Germinal center (tissue), 1 donor: ENCODE results near the gene ATP8B3.
"Not testable (repeated sequence)": the region's sequence is repeated elsewhere in the genome, so short reads cannot be mapped to it uniquely, and the experiment has no call there.

Experiments used
- DNase-seq: peaks from one replicate; pipeline ENCODE4 v3.0.0; 2012; ENCODE audit warnings: mixed read lengths, low spot score

The ATP8B3 gene

DNA sequence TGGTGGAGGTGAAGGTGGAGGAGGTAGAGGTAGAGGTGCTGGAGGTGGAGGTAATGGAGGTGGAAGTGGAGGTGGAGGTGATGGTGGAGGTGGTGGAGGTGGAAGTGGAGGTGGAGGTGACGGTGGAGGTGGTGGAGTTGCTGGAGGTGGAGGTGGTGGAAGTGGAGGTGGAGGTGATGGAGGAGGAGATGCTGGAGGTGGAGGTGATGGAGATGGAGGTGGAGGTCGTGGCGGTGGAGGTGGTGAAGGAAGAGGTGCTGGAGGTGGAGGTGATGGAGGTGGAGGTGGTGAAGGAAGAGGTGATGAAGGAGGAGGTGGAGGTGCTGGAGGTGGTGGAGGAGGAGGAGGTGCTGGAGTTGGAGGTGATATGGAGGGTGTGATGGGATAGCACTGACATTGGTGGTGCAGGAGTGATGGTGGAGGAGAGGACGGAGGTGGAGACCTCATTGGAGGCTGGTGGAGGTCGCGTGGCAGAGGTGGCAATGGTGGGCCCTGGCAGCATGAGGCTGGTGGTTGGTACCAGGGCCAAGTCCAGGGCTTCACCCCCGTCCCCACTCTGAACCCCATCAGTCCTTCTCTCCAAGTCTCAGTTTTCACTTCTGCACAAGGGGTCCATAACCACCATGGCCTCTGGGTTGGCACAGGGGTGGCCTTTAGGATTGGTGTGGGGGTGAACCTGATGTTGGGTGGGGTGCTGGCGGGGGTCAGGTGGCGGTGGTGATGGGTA is 43.0 kb downstream of the ATP8B3 start:
- DNase-seq = no peak

DNA sequence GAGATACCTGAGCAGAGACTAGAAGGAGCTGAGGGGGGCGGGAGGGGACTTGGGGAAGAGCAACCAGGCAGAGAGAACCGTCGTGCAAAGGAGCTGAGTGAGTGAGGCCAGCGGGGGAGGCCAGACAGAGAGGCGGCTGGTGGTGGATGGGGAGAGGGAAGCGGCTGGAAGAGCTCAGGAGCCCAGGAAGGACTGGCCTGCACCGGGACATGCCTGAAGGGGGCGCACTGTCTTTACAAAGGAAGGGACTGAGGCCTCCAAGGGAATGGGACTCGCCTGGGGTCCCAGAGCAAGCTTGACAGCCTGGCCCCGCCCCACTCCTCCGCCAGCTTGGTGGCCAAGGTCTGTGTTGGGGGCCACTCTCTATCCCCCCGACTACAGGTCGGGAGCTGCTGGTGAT is 43.8 kb downstream of the ATP8B3 start:
- DNase-seq = no peak

DNA sequence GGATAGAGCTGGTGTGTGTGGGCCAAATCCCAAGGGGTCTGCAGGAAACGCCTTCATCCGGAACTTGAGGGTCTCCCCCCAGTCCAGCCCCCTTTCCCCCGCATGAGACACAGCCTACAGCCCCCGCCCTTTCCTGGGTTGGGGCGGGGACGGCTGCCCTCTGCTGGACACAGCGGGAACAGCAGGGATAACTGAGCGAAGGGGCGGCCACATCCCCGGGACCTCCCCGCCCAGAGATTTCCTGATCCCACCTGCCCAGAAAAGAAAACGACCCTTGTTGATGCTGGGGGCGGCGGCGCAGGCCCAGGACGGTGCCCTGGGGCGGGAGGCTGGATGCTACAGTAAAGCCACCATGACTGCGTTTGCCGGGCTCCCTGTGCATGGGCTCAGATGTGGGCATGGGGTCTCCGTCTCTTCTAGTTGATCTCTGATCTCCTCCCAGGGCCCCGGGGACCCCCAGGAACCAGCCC is 44.6 kb downstream of the ATP8B3 start:
- peak; percentile 90 for DNase-seq

DNA sequence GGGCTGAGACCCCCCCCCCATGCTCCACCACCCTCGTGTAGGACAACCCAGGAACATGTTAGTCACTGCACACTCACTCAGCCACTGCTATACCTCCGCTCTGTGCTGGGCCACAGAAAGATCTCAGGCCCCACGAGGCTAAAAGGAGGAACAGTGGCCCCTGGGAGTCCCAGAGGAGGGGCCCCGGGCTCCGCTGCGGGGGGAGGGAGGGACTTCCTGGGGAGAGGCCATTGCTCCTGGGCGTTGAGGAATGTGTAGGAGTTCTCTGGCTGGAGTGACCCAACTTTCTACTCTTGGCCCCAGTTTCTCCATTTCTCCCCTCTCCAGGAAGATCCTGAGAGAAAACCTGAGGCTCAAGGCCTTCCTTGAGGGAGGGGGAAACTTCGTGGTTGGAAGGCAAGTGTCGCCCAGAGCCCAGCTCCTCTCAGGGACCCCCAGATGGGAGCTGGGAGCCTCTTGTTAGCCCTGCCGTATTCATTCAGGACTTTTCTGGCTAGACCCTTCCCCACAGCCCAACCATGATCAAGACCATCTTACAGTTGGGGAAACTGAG is 45.2 kb downstream of the ATP8B3 start:
- no peak for DNase-seq

DNA sequence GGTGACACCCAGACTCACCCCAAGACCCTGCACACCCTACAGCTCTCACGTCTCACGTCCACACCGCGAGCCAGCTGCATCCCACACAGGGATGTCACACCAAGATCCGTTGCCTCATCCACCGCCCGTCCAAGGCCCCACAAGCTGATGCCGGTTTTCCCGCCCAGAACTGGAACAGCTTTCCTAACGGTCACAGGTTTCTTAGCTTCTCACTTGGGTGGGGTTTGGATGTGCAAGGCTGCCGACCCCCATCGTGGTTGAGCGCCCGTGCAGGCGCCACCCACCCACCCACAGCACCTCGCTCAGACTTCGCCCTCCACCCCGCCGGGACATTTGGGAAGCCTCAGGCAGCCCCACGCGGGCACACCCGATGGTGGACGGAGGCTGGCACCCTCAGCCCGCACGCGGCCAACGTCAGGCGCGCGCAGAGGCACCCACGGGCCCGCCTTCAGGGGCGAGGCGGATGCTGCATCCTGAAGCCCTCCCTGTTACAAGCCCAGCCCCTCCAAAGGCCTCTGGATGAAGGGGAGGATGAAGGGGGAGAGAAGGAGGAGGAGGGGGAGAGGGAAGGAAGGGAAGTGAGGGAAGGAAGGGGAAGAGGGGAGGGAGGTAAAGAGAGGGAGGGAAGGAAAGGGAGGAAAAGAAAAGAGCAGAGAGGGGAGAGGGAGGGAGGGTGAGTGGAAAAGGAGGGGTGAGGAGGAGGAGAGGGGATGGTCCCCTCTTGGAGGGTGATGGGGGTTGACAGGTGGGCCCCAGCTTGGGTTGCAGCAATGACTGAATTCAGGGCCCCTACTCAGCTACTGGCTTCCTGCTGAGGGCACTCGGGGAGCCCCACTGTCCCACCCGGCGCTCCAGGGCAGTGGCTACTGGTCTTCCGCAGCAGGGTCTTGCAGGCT is 45.9 kb downstream of the ATP8B3 start:
- DNase-seq = no peak

DNA sequence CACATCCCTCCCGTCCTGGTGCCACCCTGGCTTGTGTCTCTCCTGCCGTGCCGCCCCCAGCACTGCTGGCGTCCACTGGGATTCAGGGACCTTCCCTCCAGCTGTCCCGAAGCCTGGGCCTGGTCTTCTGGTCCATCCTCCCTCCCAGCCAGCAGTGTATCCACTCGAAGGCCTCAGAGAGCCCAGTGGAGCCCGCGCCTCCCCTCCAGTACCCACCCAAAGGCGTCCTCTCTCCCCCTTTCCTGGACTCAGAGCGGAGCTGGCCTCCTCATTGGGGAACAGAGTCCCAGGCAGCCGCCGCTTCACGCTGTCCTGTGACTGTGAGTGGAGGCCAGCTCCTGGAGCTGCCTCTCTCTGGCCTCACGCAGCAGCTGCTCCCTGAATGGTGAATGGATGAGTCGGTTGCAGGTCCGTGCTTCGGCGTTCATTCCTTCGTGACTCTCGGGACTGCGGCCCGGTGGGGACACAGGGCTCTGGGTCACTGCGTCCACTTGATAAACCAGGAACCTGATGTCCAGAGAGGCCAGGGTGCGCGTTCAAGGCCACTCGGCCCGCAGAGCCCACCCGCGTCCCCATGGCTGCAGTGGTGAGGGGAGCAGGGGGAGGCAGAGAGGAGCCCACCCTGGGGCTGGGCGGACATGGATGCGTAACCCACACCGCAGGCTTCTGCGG is 46.7 kb downstream of the ATP8B3 start:
- DNase-seq = no peak

DNA sequence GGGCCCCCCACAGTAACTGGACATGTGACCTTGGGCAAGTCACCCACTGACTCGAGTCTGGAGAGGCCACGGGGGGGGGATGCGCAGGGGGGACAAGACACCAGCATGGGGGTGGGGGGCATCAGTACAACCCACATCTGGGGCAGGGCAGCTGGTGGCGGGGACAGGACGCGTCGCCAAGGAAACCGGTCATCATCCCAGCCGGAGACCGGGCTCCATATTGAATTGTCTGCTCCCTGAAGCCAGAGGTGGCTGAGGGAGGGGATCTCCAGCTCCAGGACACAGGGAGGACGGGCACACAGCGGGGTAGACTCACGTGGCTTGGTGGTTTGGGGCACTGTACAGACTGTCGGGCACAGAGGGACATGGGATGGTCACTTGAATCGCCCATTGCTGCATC is 47.3 kb downstream of the ATP8B3 start:
- DNase-seq = no peak

DNA sequence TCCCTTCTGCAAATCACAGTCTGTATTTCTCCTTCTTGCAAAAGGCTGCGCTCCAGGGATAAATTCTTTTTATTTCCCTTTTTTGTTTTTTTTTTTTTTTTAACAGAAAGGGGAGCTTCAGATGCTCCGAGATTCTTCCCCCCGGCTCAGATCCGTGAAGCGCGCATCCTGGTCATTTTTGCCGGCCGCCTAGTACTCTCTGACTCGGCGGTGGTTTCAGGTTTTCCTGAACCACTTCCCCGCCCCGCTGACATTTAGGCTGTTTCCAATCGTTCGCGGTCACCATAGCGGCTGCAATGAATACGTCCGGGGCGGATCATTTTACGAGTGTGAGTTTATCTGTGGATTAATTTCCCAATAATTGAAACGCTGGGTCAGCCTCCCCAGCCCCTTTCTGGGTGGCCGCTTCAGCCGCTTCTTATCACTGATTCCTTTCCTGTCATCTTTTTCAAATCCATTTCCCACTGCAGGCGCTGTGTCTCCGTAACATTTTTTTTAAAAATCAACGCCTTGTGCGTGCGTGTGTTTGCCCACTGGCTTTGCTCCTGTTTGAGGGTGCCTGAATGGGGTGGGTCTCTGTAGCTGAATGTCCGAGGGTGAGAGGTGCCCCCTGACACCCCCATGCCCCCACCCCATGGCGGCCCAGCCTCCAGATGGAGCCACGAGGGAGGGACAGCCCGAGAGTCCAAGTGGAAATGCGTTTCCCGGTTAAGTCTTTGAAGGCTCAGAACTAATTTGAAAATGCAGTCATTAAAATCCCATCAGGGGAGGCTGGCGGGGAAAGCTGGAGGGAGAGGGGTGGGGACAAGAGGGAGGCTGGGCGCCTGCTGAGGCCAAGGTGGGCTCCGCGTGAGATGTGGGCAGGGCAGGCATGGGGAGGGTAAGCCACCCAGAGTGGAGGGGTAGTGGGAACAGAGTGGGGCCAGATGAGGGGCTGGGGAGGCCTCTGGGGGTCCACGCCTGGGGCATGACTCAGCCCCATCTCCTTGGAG is 48.1 kb downstream of the ATP8B3 start:
- no peak for DNase-seq

DNA sequence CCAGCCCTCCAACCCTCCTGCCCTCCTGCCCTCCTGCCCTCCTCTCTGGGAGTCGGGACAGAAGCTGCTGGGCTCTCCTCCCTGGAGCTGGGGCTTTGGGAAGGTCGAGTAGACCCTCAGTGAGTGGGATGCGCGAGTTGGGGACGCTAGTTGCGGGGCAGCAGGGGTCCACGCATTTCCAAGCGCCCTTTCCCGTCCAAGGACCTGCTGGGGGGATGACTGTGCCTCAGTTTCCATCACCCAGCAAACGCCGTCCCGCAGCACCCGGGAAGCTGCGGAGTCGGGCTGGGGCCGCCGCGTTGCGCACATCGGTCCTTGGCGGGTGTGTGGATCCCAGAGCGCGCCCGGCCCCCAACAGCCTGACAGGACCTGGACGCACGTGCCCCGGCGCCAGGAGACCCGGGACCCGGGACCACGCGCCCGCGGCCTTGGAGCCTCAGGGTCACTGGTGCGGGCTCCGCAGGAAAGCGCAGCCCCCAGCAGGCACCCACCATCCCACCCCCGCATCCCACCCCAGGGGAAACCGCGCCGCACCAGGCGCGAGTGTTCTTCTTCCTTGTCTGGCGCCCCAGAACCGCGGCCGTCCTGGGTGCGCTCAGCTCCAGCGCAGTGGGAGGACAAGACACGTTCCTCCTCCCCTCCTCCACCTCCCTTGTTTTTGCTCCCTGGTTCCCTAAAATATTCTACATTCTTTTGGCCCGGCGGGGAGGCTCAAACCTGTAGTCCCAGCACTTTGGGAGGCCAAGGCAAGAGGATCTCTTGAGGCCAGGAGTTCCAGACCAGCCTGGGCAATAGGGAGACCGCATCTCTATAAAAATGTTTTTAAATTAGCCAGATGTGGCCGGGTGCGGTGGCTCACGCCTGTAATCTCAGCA is 49.6 kb downstream of the ATP8B3 start:
- no peak for DNase-seq

DNA sequence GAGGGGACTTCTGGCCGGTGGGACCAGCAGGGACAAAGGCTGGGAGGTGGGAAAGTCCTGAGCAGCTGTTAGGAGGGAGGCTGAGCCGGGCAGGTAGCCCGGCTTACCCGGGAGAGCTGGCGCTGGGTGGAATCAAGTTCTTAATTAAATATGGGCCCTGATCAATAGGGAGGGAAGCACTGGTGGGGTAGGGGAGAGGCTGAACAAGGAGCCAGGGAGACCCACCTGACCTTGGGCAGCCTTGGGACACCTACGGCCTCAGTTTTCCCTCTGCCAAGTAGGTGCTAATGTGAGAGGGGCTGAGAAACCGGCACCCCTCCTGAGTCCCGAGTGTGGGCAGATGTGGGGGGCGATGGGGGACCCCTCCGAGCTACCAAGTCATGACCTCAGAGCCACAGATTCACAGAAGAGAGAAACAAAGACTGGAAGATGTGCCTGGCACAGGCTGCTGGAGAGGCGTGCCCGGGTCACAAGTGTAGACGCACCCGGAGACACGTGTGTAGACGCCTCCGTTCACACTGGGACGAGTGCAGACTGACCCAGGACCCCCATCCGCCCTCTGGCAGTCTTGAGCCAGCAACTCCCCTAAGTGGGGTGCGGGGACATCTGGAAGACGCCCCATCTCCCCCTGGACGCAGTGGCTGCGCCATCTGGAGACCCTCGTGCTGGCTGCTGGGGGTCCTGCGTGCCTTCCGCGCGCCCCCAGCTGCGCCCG is 50.4 kb downstream of the ATP8B3 start:
- no peak for DNase-seq

DNA sequence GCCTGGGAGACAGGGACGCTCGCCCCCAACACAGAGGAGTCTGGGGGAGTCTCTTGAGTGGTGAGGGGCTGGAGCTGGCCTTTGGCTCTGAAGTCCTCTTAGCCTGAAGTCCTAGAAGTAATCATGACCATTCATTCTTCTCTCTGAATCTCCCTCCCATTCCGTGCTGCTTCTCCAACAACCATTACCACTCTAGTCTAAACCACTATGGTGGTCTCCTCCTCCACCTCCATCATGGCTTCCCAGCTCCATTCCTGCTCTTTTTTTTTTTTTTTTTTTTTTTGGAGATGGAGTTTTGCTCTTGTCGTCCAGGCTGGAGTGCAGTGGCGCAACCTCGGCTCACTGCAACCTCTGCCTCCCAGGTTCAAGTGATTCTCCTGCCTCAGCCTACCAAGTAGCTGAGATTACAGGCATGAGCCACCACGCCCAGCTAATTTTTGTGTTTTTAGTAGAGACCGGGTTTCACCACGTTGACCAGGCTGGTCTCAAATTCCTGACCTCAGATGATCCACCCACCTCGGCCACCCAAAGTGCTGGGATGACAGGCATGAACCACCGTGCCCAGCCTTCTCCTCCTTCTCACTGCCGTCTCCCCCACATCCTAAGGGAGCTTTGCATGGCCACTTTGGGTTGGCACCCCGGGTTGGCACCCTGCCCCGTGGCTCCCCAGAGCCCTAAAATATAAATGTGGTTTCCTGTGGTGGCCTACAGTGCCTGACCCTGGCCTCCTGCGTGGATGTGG is 51.1 kb downstream of the ATP8B3 start:
- not testable (repeated sequence) for DNase-seq

DNA sequence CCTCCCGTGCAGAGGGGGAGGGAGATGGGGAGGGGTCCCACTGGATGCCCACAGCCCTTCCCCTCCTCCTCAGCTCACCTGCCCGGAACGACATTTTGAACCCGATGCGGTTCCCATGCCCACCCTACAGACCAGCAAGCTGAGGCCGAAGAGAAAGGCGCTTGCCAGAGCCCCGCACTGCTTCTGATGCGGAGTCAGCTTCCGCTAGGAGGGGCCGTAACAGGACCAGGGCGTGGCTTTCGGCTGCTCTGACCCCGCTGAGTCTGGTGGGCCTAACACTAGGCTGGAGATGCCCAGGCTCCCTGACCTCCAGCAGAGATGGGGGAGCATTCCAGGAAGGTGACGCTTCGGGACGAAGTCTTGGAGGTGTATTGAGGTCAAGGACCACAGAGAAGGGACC is 52.1 kb downstream of the ATP8B3 start:
- DNase-seq = no peak

DNA sequence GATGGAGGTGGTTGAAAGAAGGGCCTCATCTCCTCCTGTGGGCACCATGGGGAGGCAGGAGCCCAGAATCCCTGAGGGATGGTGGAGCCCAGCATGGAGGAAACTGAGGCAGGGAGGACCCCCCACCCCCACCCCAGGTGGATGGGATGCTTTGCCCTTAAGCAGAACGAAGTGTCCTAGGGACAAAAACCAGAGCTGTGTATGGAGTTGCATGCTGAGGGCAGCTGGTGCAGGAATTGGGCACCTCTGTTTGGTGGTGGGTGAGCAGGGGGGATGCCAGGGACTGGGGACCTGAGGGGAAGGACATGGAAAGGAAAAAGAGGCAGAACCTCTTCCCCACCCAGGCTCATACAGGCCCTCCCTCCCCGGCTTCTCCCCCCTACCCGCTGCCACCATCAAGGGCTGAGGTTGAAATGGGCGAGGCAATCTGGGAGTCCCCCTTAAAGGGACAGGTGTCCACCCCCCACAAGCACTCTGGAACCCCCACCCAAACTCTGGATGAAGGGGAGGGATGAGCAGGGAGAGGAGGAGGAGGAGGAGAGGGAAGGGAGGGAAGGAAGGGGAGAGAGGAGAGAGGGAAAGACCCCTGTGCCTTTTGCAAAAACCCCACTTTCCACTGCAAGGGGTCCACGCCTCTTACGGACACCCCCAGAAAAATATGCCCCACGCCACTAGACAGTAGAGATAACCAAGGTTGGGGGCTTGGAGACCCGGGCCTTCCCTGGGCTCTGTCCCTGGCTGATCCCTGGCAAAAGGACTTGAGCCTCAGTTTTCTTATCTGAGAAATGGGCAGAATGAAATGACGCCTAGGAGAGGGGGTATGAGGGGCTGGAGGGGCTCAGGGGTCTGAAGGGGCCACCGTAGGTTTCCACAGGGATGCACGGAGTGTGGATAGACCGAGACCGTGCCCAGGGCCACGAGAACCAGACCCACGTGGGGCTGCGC is 52.8 kb downstream of the ATP8B3 start:
- DNase-seq = no peak

DNA sequence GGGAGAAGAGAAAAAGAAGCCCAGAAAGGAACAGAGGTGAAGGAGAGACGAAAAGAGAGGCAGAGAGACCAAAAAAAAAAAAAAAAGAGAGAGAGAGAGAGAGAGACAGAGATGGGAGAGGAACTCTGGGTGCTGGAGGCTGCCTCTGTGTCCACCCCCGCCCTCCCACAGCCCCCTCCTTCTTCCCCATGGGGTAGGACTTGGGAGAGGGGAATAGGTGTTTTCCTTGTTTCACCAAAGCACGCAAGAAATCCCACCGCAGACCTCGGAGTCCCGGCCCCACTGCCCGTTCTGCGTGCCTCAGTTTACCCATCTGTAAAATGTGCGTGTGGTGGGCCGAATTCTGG is 53.9 kb downstream of the ATP8B3 start:
- DNase-seq = no peak

DNA sequence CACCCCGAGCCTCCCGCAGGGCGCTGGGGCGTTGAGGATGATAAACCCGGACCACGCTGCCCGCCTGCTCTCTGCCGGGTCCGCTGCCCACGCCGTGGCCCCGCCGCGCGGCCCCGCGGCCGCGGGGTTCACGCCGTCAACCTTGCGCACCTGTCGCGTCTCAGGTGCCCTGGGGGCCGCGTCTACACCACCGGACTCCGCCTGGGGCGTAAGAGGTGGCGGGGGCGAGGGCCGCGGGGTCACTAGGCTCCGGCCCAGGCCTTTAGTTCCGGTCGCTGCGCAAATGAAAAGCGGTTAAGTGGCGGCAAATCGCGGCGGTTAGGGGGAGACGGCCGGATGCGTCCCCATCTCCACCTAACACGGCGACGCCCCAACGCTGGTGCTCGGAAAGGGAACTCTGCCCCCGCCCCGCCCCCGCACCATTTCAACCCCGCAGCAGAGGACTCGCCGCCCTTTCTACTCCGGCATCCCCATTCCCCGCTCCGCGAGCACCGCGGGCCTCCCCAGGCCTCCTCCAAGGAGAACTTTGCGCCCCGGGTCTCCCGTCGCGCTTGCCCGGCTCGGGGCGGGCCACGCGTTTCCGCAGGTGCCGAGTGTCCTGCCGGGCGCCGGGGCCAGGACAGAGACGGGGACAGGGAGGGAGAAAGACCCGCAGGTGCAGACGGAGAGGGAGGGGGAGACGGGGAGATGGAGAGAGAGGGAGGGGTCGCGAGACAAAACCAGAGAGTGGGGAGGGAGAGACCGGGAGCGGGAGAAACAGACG is 54.4 kb downstream of the ATP8B3 start:
- no peak for DNase-seq

DNA sequence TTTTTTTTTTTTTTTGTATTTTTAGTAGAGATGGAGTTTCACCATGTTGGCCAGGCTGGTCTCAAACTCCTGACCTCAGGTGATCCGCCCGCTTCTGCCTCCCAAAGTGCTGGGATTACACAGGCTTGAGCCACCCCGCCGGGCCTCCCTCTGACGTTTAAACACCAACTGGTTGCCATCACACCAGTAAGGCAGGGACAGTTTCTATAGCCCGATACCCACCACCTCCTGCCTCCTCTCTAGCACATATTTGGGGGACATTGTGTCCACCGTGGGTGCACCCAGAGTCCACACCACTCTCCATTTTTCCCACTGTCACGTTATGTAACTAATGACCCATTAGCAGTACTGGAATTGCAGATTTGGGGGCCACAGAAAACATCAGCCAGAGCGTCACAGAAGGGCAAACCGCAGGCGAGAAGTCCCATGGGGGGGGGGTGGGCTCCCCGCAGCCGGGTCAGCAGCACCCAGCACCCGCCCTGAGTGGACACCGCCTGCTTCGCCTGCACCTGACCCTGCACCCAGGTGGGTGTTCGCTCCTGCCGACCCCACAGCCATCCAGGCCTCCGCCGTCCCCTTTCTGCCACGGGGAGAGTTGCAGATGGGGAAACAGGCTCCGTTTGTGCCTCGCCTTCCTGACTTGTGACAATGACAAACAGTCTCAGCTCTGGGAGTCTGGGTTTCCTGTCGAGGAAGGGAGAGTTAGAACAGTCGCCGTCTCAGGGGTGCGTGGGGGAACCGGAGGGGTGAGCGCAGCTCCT is 55.2 kb downstream of the ATP8B3 start:
- DNase-seq = no peak
